NCI-H69 (cell line): ENCODE data around the gene CCND3.

Experiments
- DNase-seq: peaks from one replicate; lab custom pipeline; 2025; lab: John Stamatoyannopoulos, UW

The CCND3 gene

DNA sequence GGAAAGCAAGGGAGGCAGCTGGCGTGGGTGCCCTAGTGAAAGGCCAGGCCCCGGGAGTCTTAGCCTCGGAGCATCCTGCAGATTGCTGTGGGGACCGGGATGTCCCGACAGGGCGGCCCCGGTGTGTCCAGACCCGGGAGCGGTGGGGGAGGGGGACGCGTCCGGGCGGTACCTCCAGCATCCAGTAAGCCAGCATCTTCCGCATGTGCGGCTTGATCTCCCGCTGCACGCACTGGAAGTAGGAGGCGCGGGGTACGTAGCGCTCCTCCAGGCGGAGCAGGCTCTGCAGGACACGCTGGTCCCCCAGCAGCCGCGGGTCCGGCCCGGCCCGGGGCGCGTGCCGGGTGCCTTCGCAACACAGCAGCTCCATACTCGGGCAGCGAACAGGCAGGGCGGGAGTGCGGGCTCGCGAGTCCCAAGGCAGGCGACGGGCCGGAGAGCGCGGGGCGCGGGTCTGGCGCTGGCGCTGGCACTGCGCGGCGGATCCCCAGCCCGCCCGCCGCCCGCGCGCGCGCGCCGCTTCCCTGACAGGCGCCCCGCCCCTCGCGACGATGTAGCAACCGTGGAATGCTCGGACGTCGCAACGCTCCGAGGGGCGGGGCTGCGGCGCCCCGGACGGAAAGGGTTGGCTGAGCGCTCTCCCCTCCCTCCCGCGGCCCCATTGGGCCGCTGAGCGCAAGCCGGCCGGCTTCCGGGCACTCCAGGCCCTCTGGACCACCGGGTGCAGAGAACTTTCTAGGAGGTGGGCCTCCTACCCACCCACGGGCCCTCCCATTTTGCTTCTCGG lies at the start of gene CCND3:
Gene CCND3 (minus strand): TSS at position 529 of the 787 bp plus-strand sequence. CDS start 159 bp downstream, at position 370.
- peak; percentile 97 for DNase-seq

DNA sequence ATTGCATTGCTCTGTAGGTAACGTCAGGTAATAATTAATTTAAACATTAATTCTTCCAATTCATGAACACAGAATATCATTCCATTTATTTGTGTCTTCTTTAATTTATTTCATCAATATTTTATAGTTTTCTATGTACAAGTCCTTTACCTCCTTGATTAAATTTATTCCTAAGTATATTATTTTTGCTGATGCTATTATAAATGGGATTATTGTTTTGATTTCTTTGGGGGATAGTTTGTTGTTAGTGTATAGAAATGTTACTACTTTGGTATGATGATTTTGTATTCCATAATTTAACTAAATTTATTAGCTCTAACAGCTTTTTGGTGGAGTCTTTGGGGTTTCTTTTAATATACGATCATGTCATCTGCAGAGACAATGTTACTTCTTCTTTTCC lies 44.7 kb upstream of the CCND3 start:
- no peak for DNase-seq

- DNase-seq, result peak; percentile 50
These were observed 43.0 kb upstream of the CCND3 start for GRCh38 chr6:41984623-41985022.

DNA sequence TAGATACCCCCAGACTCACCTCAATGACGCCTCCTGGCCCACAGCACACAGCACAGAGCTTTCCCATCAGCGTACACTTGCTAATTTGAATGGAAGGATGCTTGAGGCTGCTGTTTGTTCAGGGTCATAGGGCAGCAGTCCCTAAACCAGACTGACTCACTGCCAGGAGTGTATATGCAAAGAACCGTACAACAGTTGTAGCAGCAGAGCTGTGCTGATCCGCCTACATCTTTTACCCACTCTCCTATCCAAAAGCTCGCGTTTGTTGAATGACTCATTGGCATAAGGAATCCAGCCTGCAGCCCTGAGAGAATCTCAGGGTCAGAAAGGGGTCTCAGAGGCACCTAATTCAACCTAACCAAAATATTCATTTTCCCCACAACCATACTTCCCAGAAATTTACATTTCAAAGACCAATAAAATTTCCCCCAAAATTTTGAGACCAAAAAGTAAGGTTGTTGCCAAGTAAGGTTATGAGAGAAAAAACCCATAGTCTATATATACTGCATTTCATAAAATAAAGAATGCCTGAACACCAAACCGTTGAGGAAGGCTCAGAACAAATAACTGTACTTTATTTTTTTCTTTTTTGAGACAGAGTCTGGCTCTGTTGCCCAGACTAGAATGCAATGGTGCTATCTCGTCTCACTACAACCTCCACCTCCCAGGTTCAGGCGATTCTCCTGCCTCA lies 35.3 kb upstream of the CCND3 start:
- DNase-seq, result no peak

DNA sequence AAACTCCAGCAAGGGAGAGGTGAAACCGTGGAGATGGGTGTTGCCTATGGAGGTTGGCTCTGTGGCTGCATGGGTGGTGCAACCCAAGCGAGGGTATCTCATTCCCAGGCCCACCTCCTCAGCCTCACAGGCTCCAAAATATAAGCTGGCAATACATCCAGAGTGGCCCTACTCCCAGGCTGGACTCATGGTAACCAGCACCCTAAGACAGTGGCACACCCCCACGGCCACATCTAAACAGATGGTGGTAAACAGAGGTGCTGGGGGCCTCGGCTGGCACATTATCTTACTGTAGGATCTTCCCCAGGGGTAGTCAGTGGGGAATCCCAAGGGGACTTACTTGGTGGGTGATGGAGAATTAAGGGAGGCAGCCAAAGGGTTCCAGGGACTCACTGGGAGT lies 33.7 kb upstream of the CCND3 start:
- no peak for DNase-seq

GRCh38 chr6:41974281-41974825 lies 32.7 kb upstream of the CCND3 start:
- no peak for DNase-seq

DNA sequence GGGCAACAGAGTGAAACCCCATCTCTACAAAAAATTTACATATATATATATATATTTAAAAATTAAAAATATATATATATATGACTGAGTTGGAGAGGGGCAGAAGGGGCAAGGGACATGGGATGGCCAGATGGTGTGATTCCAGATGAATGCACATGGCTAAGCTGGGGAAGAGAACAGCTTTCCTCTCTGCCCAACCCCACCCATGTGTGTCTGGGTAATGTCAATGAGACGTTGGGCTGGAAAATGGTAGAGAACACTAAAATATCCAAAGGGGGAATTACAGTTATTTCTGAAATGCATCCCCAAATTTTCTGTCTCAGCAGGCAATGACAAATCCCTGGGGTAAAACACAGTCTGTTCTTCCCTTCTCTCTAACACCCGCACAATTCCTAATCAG lies 31.2 kb upstream of the CCND3 start:
- no peak for DNase-seq

DNA sequence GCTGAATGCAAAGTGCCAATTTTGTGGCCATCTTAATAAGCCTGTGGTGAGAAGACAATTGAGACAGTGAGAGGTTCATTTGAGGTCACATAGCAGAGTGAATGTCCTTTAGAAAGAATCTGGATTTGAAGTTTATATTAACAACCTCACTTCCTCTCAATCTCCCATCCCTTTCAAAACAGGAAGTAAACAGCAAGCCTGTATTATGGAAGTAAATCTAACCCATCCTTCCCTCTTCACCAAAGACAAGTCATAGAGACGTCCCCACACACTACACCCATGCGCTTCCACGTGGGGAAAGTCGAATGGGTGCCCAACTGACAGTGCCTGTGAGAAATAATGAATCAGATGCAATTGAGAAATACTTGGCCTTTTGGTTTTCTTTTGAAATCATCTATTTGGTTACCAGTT lies 28.8 kb upstream of the CCND3 start:
- DNase-seq, result no peak

- DNase-seq, result no peak
These were observed 26.0 kb upstream of the CCND3 start for GRCh38 chr6:41967312-41968287.

DNA sequence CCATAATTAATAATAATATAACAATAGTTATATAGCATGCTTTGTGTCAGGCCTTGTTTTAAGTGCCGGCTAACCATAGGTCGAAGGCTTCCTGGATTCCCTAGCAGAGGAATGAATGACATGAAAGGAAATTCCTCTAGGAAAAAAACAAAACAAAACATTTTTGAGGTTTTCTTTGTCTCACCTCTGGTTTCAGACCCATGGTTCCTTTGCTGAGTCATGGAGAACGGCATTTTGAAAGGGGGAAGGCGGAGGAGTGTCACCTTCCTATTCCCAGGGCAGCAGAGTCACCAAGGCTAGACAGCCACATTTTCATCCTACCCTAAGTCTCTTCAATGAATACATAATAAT lies 25.3 kb upstream of the CCND3 start:
- DNase-seq, result no peak

DNA sequence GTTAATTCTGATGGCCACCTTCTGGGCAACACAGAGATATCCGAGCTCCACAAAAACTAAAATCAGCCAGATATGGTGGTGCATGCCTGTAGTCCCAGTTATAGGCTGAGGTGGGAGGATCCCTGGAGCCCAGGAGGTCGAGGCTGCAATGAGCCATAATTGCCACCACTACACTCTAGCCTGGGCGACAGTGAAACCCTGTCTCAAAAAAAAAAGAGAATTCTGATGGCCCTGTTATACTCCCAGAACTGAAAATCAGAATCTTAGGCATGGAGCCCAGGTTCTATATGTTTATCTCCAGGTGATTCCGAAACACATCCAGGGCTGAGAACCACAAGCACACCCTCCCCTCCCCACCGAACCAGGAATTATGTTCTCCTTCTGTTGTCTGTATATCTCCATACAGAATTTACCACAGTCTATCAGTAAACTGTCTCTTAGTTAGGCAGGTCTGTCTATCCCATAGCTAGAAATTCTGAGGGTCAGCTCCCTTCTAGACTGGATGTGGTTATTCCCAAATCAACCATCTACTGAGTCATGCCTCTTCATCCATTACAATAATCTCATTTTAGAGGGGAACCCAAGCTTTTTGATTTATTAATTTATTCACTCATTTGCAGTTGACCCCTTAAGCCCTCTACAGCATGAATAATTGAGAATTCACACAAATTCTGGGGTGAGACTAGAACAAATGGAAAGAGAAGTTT lies 24.8 kb upstream of the CCND3 start:
- no peak for DNase-seq

- no peak for DNase-seq
These were observed 24.0 kb upstream of the CCND3 start for GRCh38 chr6:41965429-41966213.

GRCh38 chr6:41964201-41964887 lies 22.7 kb upstream of the CCND3 start:
- no peak for DNase-seq

- DNase-seq, result no peak
These were observed 21.8 kb upstream of the CCND3 start for GRCh38 chr6:41963371-41963770.

GRCh38 chr6:41960028-41960427 lies 18.4 kb upstream of the CCND3 start:
- DNase-seq, result no peak

DNA sequence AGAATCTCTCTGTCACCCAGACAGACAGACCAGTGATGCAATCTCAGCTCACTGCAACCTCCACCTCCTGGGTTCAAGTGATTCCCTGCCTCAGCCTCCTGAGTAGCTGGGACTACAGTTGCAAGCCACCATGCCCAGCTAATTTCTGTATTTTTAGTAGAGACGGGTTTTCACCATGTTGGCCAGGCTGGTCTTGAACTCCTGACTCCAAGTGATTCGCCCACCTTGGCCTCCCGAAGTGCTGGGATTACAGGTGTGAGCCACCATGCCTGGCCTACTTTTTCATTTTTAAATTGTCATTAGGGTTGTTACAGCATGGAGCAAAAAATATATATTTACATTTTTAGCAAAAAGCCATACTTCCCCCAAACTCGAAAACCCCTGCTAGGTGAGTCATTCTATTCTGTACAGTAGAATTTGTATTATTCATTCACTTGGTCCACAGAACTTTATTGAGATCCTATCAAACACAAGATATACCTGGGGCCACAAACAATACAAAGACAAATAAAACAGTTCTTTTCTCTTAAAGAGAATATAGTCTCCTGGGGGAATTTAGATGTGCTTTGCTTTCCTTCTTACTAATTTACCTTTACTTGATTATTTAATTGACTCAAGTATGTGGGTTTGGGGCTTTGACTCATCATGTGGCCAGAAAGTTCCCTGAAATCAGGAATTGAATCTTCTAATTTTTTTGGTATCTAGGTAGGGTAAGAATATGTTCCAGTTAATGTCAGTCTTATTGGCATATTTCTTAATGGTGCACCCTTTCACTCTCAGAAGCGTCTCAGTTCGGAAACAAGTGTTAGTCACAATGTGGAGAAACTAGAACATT lies 16.6 kb upstream of the CCND3 start:
- no peak for DNase-seq

DNA sequence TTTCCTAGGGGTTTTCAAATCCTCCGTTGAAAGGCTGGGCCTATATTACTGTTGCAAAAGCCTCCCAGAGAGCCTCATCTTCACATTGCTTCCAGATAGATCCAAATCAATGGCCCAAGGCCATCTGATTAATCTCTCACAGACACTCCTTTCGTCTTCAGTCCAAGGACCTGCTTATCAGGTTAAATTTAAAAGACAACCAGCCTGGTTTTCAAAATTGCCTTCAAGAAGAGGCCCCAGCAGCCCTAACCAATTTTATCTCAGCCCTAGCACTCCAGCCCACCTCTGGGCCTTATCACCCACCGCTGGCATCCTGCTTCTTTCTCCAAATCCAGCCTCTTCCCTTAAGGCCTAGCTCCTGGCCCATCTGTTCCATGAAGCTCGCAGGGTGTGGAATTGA lies 15.5 kb upstream of the CCND3 start:
- DNase-seq, result no peak

- DNase-seq, result no peak
These were observed 13.8 kb upstream of the CCND3 start for GRCh38 chr6:41955412-41955811.

- no peak for DNase-seq
These were observed 13.1 kb upstream of the CCND3 start for GRCh38 chr6:41954668-41955067.
